ENCODE data around the gene UBASH3A.
A peak's percentile ranks its signal among the peaks of the same experiment; 100 is the strongest.

Gene UBASH3A

DNA sequence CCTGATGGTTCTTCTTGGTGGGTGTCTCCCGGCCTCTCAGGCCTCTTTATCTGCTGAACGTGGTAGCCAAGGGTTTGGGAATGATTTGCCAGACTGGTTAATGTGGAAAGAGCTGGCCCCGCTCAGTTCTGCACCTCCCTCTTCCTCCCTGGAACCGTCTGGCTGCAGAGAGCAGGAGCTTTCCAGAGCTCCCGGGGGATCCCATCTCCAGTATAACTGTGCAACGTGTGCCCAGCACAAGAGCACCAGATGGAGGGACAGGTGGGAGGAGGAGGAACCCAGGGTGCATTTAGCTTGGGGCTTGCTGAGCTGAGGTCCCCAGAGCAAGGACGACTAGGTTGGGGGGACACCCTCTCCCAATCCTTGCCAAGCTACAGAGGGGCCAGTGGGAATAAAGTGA, 42.4 kb upstream of the UBASH3A start:
- ChIA-PET POLR2A (no interaction called here), CTCF (interaction anchor here (0.7 to 1.3 kb wide), 4 partner anchors 14 to 60 kb away, joined by 3 to 4 read pairs (median 3); no protein-coding TSS in a partner anchor)

DNA sequence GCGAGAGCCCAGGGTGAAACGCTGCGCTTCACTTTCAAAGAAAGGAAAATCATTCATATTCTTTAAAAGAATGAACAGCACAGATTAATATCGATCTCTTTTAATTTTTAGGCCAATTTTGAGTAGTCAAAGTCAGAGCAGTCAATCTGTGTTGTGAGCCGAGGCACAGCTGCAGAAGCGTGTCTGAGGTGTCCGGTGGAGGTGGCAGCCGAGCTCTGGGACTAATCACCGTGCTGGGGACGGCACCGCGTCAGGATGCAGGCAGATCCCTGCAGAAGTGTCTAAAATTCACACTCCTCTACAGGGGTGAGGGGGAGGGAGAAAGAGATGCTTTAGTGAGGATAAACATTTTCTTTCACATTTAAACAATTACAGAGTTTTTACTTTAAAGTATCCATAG, 41.5 kb upstream of the UBASH3A start:
- H3K27me3 ChIP-seq (replicated peaks in 2 of 5; ENCODE audit: control insufficient read depth in 4 of 5, insufficient read depth in 5 of 5, low read length in 4 of 5) = peaks cover 0 to 6% (median 2%) of the 10 kb centered on the region in 5 experiments

More for the DNA sequence above, 42.4 kb upstream of the UBASH3A start:
- H3K27ac ChIP-seq (ENCODE audit: insufficient read depth in 1 of 2, low read depth in 1 of 2, low read length in 2 of 2, poor library complexity in 1 of 2, severe bottlenecking in 2 of 2) = no peak overlapping the region
- H3K9me3 ChIP-seq (ENCODE audit: control extremely low read depth in 1 of 5, control insufficient read depth in 4 of 5, insufficient read depth in 2 of 5, low read depth in 1 of 5, low read length in 4 of 5) = peaks cover 0 to 15% (median 11%) of the 10 kb centered on the region in 5 experiments
- H3K4me1 ChIP-seq (ENCODE audit: control extremely low read depth in 1 of 4, control insufficient read depth in 4 of 4, insufficient read depth in 4 of 4, low read length in 3 of 4) = peaks cover 0 to 8% (median 6%) of the 10 kb centered on the region in 4 experiments
- H3K36me3 ChIP-seq (ENCODE audit: control insufficient read depth in 4 of 4, insufficient read depth in 4 of 4, low read length in 3 of 4) = no peaks in the 10 kb centered on the region
- H3K27me3 ChIP-seq (replicated peaks in 2 of 5; ENCODE audit: control insufficient read depth in 4 of 5, insufficient read depth in 5 of 5, low read length in 4 of 5) = peaks cover 0 to 6% (median 2%) of the 10 kb centered on the region in 5 experiments
- no peak overlapping the region for H3K4me3 ChIP-seq (ENCODE audit: control insufficient read depth in 1 of 7, extremely low read depth in 1 of 7, insufficient read depth in 4 of 7, low read depth in 2 of 7, low read length in 6 of 7)
- no peak for DNase-seq
- 74% methylated on average over 5 of the region's 7 CpGs for WGBS (ENCODE audit: insufficient coverage)

DNA sequence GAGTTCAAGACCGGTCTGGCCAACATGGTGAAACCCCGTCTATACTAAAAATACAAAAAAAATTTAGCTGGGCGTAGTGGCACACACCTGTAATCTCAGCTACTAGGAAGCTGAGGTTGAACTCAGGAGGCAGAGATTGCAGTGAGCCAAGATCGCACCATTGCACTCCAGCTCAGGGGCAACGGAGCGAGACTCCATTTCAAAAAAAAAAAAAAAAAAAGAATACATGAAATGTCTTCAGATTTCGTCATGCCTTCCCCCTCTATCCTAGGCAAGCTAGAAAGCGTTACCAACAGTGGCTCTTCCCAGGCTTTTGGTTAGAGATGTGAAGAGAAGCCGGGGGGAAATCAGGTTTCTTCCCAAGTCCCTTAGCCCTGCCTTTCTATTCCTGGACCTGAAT, 41.0 kb upstream of the UBASH3A start:
- no peak overlapping the region for H3K4me3 ChIP-seq (ENCODE audit: control insufficient read depth in 1 of 7, extremely low read depth in 1 of 7, insufficient read depth in 4 of 7, low read depth in 2 of 7, low read length in 6 of 7)
- peaks cover 0 to 6% (median 5%) of the 10 kb centered on the region in 5 experiments for H3K9me3 ChIP-seq (ENCODE audit: control extremely low read depth in 1 of 5, control insufficient read depth in 4 of 5, insufficient read depth in 2 of 5, low read depth in 1 of 5, low read length in 4 of 5)
- ChIA-PET CTCF (interaction anchor here (0.7 kb wide), 1 partner anchor 9 kb away, joined by 3 read pairs; no protein-coding TSS in a partner anchor), POLR2A (no interaction called here)
- no peak overlapping the region for H3K27ac ChIP-seq (ENCODE audit: insufficient read depth in 1 of 2, low read depth in 1 of 2, low read length in 2 of 2, poor library complexity in 1 of 2, severe bottlenecking in 2 of 2)
- H3K4me1 ChIP-seq (ENCODE audit: control extremely low read depth in 1 of 4, control insufficient read depth in 4 of 4, insufficient read depth in 4 of 4, low read length in 3 of 4) = peaks cover 0 to 8% (median 6%) of the 10 kb centered on the region in 4 experiments
- peaks cover 0 to 6% (median 2%) of the 10 kb centered on the region in 5 experiments for H3K27me3 ChIP-seq (replicated peaks in 2 of 5; ENCODE audit: control insufficient read depth in 4 of 5, insufficient read depth in 5 of 5, low read length in 4 of 5)
- H3K36me3 ChIP-seq (ENCODE audit: control insufficient read depth in 4 of 4, insufficient read depth in 4 of 4, low read length in 3 of 4) = no peaks in the 10 kb centered on the region
- 75% methylated on average over 1 of the region's 9 CpGs for WGBS (ENCODE audit: insufficient coverage)
- no peak for DNase-seq

More for the DNA sequence above, 41.5 kb upstream of the UBASH3A start:
- DNase-seq = no peak
- POLR2A ChIA-PET = no interaction called here
- WGBS (ENCODE audit: insufficient coverage) = 94% methylated on average over 4 of the region's 12 CpGs
- Histone ChIP-seq H3K27ac (ENCODE audit: insufficient read depth in 1 of 2, low read depth in 1 of 2, low read length in 2 of 2, poor library complexity in 1 of 2, severe bottlenecking in 2 of 2) (no peak overlapping the region), H3K4me1 (ENCODE audit: control extremely low read depth in 1 of 4, control insufficient read depth in 4 of 4, insufficient read depth in 4 of 4, low read length in 3 of 4) (peaks cover 0 to 8% (median 6%) of the 10 kb centered on the region in 4 experiments), H3K9me3 (ENCODE audit: control extremely low read depth in 1 of 5, control insufficient read depth in 4 of 5, insufficient read depth in 2 of 5, low read depth in 1 of 5, low read length in 4 of 5) (peaks cover 0 to 7% (median 6%) of the 10 kb centered on the region in 5 experiments), H3K4me3 (ENCODE audit: control insufficient read depth in 1 of 7, extremely low read depth in 1 of 7, insufficient read depth in 4 of 7, low read depth in 2 of 7, low read length in 6 of 7) (no peak overlapping the region), H3K36me3 (ENCODE audit: control insufficient read depth in 4 of 4, insufficient read depth in 4 of 4, low read length in 3 of 4) (no peaks in the 10 kb centered on the region)
- CTCF ChIA-PET = interaction anchor here (0.7 to 1.3 kb wide), 2 partner anchors 8 to 52 kb away, joined by 3 to 4 read pairs; no protein-coding TSS in a partner anchor

DNA sequence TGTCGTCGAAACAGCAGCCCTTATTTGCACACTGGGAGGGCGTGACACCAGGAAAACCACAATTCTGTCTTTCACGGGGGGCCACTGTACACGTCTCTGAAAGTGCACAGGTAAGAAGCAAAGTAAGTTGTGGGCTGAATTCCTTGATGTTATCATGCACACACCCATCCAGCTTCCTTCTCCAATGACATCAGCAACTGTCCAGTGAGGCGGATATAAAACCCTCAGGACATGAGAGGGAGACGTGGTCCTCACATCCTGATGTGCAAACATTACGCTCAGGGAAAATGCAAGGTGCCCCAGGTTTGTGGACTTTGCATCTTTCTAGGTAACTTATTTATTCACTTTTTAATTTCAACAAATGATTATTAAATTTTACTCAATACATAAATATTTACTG, 40.4 kb upstream of the UBASH3A start:
- H3K36me3 ChIP-seq (ENCODE audit: control insufficient read depth in 4 of 4, insufficient read depth in 4 of 4, low read length in 3 of 4) = no peaks in the 10 kb centered on the region
- no peak for DNase-seq
- no peak overlapping the region for H3K4me3 ChIP-seq (ENCODE audit: control insufficient read depth in 1 of 7, extremely low read depth in 1 of 7, insufficient read depth in 4 of 7, low read depth in 2 of 7, low read length in 6 of 7)
- H3K4me1 ChIP-seq (ENCODE audit: control extremely low read depth in 1 of 4, control insufficient read depth in 4 of 4, insufficient read depth in 4 of 4, low read length in 3 of 4) = peaks cover 0 to 8% (median 6%) of the 10 kb centered on the region in 4 experiments
- H3K27me3 ChIP-seq (replicated peaks in 2 of 5; ENCODE audit: control insufficient read depth in 4 of 5, insufficient read depth in 5 of 5, low read length in 4 of 5) = peaks cover 0 to 6% (median 2%) of the 10 kb centered on the region in 5 experiments
- CTCF ChIA-PET = no interaction called here
- no peak overlapping the region for H3K27ac ChIP-seq (ENCODE audit: insufficient read depth in 1 of 2, low read depth in 1 of 2, low read length in 2 of 2, poor library complexity in 1 of 2, severe bottlenecking in 2 of 2)
- H3K9me3 ChIP-seq (ENCODE audit: control extremely low read depth in 1 of 5, control insufficient read depth in 4 of 5, insufficient read depth in 2 of 5, low read depth in 1 of 5, low read length in 4 of 5) = peaks cover 0 to 6% (median 4%) of the 10 kb centered on the region in 5 experiments
- POLR2A ChIA-PET = no interaction called here
- 67% methylated on average over 5 of the region's 8 CpGs for WGBS (ENCODE audit: insufficient coverage)

DNA sequence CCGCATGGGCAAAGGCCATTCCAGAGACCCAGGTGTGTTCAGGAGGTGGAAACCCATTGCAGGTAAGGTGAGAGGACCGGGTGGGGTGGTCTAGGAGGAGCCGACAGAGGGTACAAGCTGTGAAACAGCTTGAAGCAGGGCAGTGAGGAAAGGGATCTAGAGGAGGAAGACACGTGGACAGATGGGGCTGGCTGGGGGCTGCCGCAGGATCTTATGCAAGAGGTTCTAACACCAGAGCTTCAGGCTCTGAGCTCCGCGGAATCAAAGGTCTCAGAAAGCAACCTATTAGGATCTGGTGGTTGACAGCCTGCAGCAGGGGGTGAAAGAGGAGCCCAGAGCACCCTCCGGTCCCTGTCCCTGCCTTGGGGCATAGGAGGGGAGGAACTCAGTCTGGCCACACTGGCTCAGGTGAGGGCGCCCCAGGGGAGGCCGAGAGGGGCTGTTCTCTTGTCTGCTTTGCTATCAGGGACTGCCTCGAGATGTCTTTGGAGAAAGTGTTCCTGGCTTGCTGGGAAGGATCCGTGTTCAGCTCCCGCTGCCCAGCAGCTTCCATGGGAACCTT, 39.3 kb upstream of the UBASH3A start:
- Histone ChIP-seq H3K36me3 (ENCODE audit: control insufficient read depth in 4 of 4, insufficient read depth in 4 of 4, low read length in 3 of 4) (no peaks in the 10 kb centered on the region), H3K9me3 (ENCODE audit: control extremely low read depth in 1 of 5, control insufficient read depth in 4 of 5, insufficient read depth in 2 of 5, low read depth in 1 of 5, low read length in 4 of 5) (peaks cover 0 to 6% (median 4%) of the 10 kb centered on the region in 5 experiments), H3K4me1 (ENCODE audit: control extremely low read depth in 1 of 4, control insufficient read depth in 4 of 4, insufficient read depth in 4 of 4, low read length in 3 of 4) (peaks cover 0 to 8% (median 6%) of the 10 kb centered on the region in 4 experiments), H3K27ac (ENCODE audit: insufficient read depth in 1 of 2, low read depth in 1 of 2, low read length in 2 of 2, poor library complexity in 1 of 2, severe bottlenecking in 2 of 2) (no peak overlapping the region), H3K27me3 (replicated peaks in 2 of 5; ENCODE audit: control insufficient read depth in 4 of 5, insufficient read depth in 5 of 5, low read length in 4 of 5) (peaks cover 0 to 6% (median 2%) of the 10 kb centered on the region in 5 experiments), H3K4me3 (ENCODE audit: control insufficient read depth in 1 of 7, extremely low read depth in 1 of 7, insufficient read depth in 4 of 7, low read depth in 2 of 7, low read length in 6 of 7) (no peak overlapping the region)
- ChIA-PET POLR2A (no interaction called here), CTCF (no interaction called here)
- 66% methylated on average over 9 of the region's 13 CpGs for WGBS (ENCODE audit: insufficient coverage)
- DNase-seq = peak in 2 of 3 donors; percentile 53 to 63

DNA sequence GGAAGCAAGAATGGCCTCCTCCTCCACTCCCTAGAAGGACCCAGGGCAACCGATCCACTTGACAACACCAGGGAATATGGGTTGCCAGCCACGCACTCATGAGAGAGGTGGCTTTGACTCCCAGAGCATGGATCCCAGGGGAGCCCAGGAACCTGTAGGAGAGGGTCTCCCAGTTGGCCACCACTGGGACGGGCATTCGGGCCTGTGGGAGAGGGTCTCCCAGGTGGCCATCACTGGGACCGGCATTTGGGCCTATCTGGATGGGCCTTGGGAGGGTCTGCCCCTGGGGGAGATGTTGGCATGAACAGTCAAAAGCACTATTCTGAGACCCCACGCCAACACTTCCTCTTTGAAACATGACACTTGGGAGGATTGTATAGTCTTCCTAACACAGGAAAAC, 37.9 kb upstream of the UBASH3A start:
- ChIA-PET CTCF (no interaction called here), POLR2A (no interaction called here)
- no peak overlapping the region for H3K4me3 ChIP-seq (ENCODE audit: control insufficient read depth in 1 of 7, extremely low read depth in 1 of 7, insufficient read depth in 4 of 7, low read depth in 2 of 7, low read length in 6 of 7)
- peaks cover 0 to 6% (median 2%) of the 10 kb centered on the region in 5 experiments for H3K27me3 ChIP-seq (replicated peaks in 2 of 5; ENCODE audit: control insufficient read depth in 4 of 5, insufficient read depth in 5 of 5, low read length in 4 of 5)
- no peak for DNase-seq
- WGBS (ENCODE audit: insufficient coverage) = 91% methylated on average over 6 of the region's 6 CpGs
- H3K36me3 ChIP-seq (ENCODE audit: control insufficient read depth in 4 of 4, insufficient read depth in 4 of 4, low read length in 3 of 4) = no peaks in the 10 kb centered on the region
- no peaks in the 10 kb centered on the region for H3K9me3 ChIP-seq (ENCODE audit: control extremely low read depth in 1 of 5, control insufficient read depth in 4 of 5, insufficient read depth in 2 of 5, low read depth in 1 of 5, low read length in 4 of 5)
- H3K27ac ChIP-seq (ENCODE audit: insufficient read depth in 1 of 2, low read depth in 1 of 2, low read length in 2 of 2, poor library complexity in 1 of 2, severe bottlenecking in 2 of 2) = no peak overlapping the region
- peaks cover 0 to 8% (median 6%) of the 10 kb centered on the region in 4 experiments for H3K4me1 ChIP-seq (ENCODE audit: control extremely low read depth in 1 of 4, control insufficient read depth in 4 of 4, insufficient read depth in 4 of 4, low read length in 3 of 4)

DNA sequence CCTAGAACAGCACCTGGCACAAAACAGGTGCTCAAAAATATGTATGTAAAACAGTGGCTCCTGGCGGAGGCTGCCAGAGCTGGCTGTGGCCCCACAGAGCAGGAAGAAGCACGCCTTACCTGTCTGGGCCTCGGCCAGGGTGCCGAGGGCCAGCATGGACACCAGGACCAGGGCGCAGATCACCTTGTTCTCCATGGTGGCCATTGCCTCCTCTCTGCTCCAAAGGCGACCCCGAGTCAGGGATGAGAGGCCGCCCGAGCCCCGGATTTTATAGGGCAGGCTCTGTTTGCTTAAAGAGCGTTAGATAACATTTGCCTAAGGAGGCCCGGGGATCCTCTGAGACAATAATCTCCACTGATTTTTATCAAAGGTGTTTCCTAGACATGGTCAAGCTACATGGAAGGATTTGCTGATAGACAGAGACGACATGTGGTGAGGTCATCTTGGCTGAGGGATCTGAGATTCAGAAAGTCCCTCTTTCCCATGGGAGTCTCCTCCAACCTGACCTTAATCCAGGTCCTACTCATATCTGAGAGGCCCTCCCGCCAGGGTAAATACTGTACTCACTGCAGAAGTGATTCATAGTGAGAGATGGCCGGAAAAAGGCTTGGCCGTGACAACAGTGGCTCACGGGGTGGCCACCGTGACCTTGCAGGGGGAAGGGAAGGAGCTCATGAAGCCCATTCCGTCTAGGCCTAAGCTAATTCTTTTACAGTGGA, 37.3 kb upstream of the UBASH3A start, which contains the start of gene TFF1:
TFF1 (minus strand) TSS at position 244 of the 719 bp plus-strand sequence; CDS start at position 204, 40 bp downstream.
- H3K36me3 ChIP-seq (ENCODE audit: control insufficient read depth in 4 of 4, insufficient read depth in 4 of 4, low read length in 3 of 4) = no peaks in the 10 kb centered on the region
- ChIA-PET POLR2A (no interaction called here), CTCF (interaction anchor here (0.8 to 1.3 kb wide), 5 partner anchors 15 to 58 kb away, joined by 3 to 4 read pairs (median 3); no protein-coding TSS in a partner anchor)
- no peaks in the 10 kb centered on the region for H3K9me3 ChIP-seq (ENCODE audit: control extremely low read depth in 1 of 5, control insufficient read depth in 4 of 5, insufficient read depth in 2 of 5, low read depth in 1 of 5, low read length in 4 of 5)
- H3K4me3 ChIP-seq (ENCODE audit: control insufficient read depth in 1 of 7, extremely low read depth in 1 of 7, insufficient read depth in 4 of 7, low read depth in 2 of 7, low read length in 6 of 7) = no peak within 1 kb of the TSS
- no peak within 1 kb of the TSS for H3K27ac ChIP-seq (ENCODE audit: insufficient read depth in 1 of 2, low read depth in 1 of 2, low read length in 2 of 2, poor library complexity in 1 of 2, severe bottlenecking in 2 of 2)
- peaks cover 0 to 8% (median 6%) of the 10 kb centered on the region in 4 experiments for H3K4me1 ChIP-seq (ENCODE audit: control extremely low read depth in 1 of 4, control insufficient read depth in 4 of 4, insufficient read depth in 4 of 4, low read length in 3 of 4)
- no peak for DNase-seq
- 97% methylated on average over 17 of the region's 19 CpGs for WGBS (ENCODE audit: insufficient coverage)
- peaks cover 0 to 3% (median 2%) of the 10 kb centered on the region in 5 experiments for H3K27me3 ChIP-seq (replicated peaks in 2 of 5; ENCODE audit: control insufficient read depth in 4 of 5, insufficient read depth in 5 of 5, low read length in 4 of 5)

All from common myeloid progenitor, CD34-positive (primary cell).